ENCODE measurements around the gene NBPF3.

- TF ChIP-seq, protein P1, sequence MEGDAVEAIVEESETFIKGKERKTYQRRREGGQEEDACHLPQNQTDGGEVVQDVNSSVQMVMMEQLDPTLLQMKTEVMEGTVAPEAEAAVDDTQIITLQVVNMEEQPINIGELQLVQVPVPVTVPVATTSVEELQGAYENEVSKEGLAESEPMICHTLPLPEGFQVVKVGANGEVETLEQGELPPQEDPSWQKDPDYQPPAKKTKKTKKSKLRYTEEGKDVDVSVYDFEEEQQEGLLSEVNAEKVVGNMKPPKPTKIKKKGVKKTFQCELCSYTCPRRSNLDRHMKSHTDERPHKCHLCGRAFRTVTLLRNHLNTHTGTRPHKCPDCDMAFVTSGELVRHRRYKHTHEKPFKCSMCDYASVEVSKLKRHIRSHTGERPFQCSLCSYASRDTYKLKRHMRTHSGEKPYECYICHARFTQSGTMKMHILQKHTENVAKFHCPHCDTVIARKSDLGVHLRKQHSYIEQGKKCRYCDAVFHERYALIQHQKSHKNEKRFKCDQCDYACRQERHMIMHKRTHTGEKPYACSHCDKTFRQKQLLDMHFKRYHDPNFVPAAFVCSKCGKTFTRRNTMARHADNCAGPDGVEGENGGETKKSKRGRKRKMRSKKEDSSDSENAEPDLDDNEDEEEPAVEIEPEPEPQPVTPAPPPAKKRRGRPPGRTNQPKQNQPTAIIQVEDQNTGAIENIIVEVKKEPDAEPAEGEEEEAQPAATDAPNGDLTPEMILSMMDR (IDR thresholded peaks at IDR 0.05; ENCODE audit: borderline replicate concordance, extremely low read depth, low read length, poor library complexity, severe bottlenecking), result no peak
- TF ChIP-seq EZH2 (IDR thresholded peaks at IDR 0.05; ENCODE audit: borderline replicate concordance, low read depth, low read length, severe bottlenecking), result no peak
Measured at GRCh38 chr1:21524220-21524619, 84.3 kb downstream of the NBPF3 start.
